ENCODE measurements around the gene NBEA. TPM values are rescaled to one million over a fixed set of nuclear protein-coding genes. Genes with fewer than 3 reads are reported as not detected.
"Not testable (repeated sequence)": the region's sequence is repeated elsewhere in the genome, so short reads cannot be mapped to it uniquely, and the experiment has no call there.

Gene NBEA
- total RNA-seq, 2 experiments from 2014 or later = 3.5 to 3.8 TPM

GRCh38 chr13:35675651-35676050 lies 733.6 kb downstream of the NBEA start:
- Histone ChIP-seq H3K36me3 (ENCODE audit: insufficient read depth, low read length) (no peaks in the 10 kb centered on the region), H3K27ac (ENCODE audit: low read depth in 1 of 2, low read length in 2 of 2) (no peak overlapping the region), H3K27me3 (ENCODE audit: control insufficient read depth in 1 of 2, insufficient read depth in 2 of 2, low read length in 2 of 2) (no peaks in the 10 kb centered on the region), H3K4me3 (ENCODE audit: low read length) (no peak overlapping the region), H3K4me1 (ENCODE audit: insufficient read depth, low read length) (no peaks in the 10 kb centered on the region), H3K9me3 (ENCODE audit: control insufficient read depth in 1 of 2, insufficient read depth in 1 of 2, low read length in 2 of 2) (peaks cover 0 to 30% of the 10 kb centered on the region in 2 experiments)
- Mint-ChIP-seq H3K4me3 (no peak overlapping the region), H3K27ac (no peak overlapping the region), H3K27me3 (no peaks in the 10 kb centered on the region), H3K9me3 (no peaks in the 10 kb centered on the region), H3K4me1 (ENCODE audit: low read depth) (no peaks in the 10 kb centered on the region), H3K36me3 (ENCODE audit: low read depth) (no peaks in the 10 kb centered on the region)
- CTCF ChIA-PET = no interaction called here
- DNase-seq = no peak
- ATAC-seq (ENCODE audit: poor library complexity) = no peak
- POLR2A ChIA-PET = no interaction called here
- intact Hi-C loops (cut with DNase I, micrococcal nuclease) = no loop called here
- TF ChIP-seq CTCF (IDR thresholded peaks at IDR 0.05) = no peak

GRCh38 chr13:35677863-35678262 lies 735.8 kb downstream of the NBEA start:
- ATAC-seq (ENCODE audit: poor library complexity); intact Hi-C loops (cut with DNase I, micrococcal nuclease); CTCF ChIA-PET; H3K36me3 ChIP-seq (ENCODE audit: insufficient read depth, low read length); DNase-seq; H3K4me1 Mint-ChIP-seq (ENCODE audit: low read depth); POLR2A ChIA-PET; H3K4me3 ChIP-seq (ENCODE audit: low read length); H3K9me3 Mint-ChIP-seq; H3K27me3 ChIP-seq (ENCODE audit: control insufficient read depth in 1 of 2, insufficient read depth in 2 of 2, low read length in 2 of 2); H3K27ac ChIP-seq (ENCODE audit: low read depth in 1 of 2, low read length in 2 of 2); H3K4me1 ChIP-seq (ENCODE audit: insufficient read depth, low read length); H3K36me3 Mint-ChIP-seq (ENCODE audit: low read depth); H3K27ac Mint-ChIP-seq; H3K27me3 Mint-ChIP-seq; H3K4me3 Mint-ChIP-seq: not testable (repeated sequence)
- peaks cover 0 to 35% of the 10 kb centered on the region in 2 experiments for H3K9me3 ChIP-seq (ENCODE audit: control insufficient read depth in 1 of 2, insufficient read depth in 1 of 2, low read length in 2 of 2)

GRCh38 chr13:35681685-35682084 lies 739.6 kb downstream of the NBEA start:
- CTCF ChIA-PET = no interaction called here
- H3K36me3 Mint-ChIP-seq (ENCODE audit: low read depth) = no peaks in the 10 kb centered on the region
- no peak for ATAC-seq (ENCODE audit: poor library complexity)

More at GRCh38 chr13:35681685-35682084, 739.6 kb downstream of the NBEA start:
- Mint-ChIP-seq H3K27ac (no peak overlapping the region), H3K27me3 (no peaks in the 10 kb centered on the region), H3K4me3 (no peak overlapping the region), H3K4me1 (ENCODE audit: low read depth) (no peaks in the 10 kb centered on the region), H3K9me3 (no peaks in the 10 kb centered on the region)
- Histone ChIP-seq H3K27me3 (ENCODE audit: control insufficient read depth in 1 of 2, insufficient read depth in 2 of 2, low read length in 2 of 2) (no peaks in the 10 kb centered on the region), H3K36me3 (ENCODE audit: insufficient read depth, low read length) (no peaks in the 10 kb centered on the region), H3K9me3 (ENCODE audit: control insufficient read depth in 1 of 2, insufficient read depth in 1 of 2, low read length in 2 of 2) (peaks cover 0 to 34% of the 10 kb centered on the region in 2 experiments), H3K4me1 (ENCODE audit: insufficient read depth, low read length) (no peaks in the 10 kb centered on the region), H3K4me3 (ENCODE audit: low read length) (no peak overlapping the region), H3K27ac (ENCODE audit: low read depth in 1 of 2, low read length in 2 of 2) (no peak overlapping the region)
- DNase-seq = no peak
- TF ChIP-seq CTCF (IDR thresholded peaks at IDR 0.05) = no peak
- POLR2A ChIA-PET = no interaction called here
- intact Hi-C loops (cut with DNase I, micrococcal nuclease) = no loop called here

Data from CD4-positive, alpha-beta T cell (primary cell).